ENCODE data around the gene CSRP3. TPM values are rescaled to one million over a fixed set of nuclear protein-coding genes. Genes with fewer than 3 reads are reported as not detected.

CSRP3 gene
- not detected in 2 replicates for total RNA-seq
- long read RNA-seq = 0 reads

- Mint-ChIP-seq H3K27me3 (peaks cover 3% of the 10 kb centered on the region), H3K4me1 (ENCODE audit: low read depth) (peaks cover 13% of the 10 kb centered on the region), H3K4me3 (ENCODE audit: low read depth) (no peak within 1 kb of the TSS), H3K36me3 (ENCODE audit: insufficient read depth) (no peaks in the 10 kb centered on the region), H3K9me3 (ENCODE audit: low read depth) (no peaks in the 10 kb centered on the region), H3K27ac (no peak within 1 kb of the TSS)
- no peak for DNase-seq (ENCODE audit: low spot score, unreplicated experiment)
- no peak for TF ChIP-seq CTCF (IDR thresholded peaks at IDR 0.05; ENCODE audit: unreplicated experiment)
Observed at GRCh38 chr11:19201737-19202605, at the start of gene CSRP3. Gene CSRP3, minus strand, starts transcription at chr11:19201983. Its CDS starts 9,535 bp downstream, at chr11:19192448.

GRCh38 chr11:19251577-19251976, 49.8 kb upstream of the CSRP3 start:
- Mint-ChIP-seq H3K4me1 (ENCODE audit: low read depth) (no peaks in the 10 kb centered on the region), H3K4me3 (ENCODE audit: low read depth) (no peak overlapping the region), H3K27ac (no peak overlapping the region), H3K27me3 (peaks cover 7% of the 10 kb centered on the region), H3K36me3 (ENCODE audit: insufficient read depth) (peaks cover 5% of the 10 kb centered on the region), H3K9me3 (ENCODE audit: low read depth) (peaks cover 40% of the 10 kb centered on the region)
- DNase-seq (ENCODE audit: low spot score, unreplicated experiment) = no peak
- TF ChIP-seq CTCF (IDR thresholded peaks at IDR 0.05; ENCODE audit: unreplicated experiment) = no peak

DNA sequence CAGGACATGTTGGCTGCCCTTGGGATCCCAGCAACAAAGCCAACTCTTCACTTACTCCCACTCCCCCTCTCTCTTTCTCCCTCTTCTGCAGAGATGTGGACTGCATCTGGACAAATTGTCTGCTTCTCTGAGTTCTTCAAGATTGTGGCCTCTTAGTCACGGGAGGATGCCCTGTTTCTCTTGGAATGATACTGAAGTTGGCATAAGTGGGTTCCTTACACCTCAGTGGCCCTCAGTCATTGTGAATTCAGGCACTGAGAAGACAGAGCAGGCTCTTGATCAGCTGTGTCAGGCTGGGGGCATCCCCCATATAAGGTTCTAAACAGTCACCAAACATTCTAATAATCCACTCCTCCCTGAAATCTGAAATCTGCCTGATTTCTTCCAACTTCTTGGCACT, 45.0 kb upstream of the CSRP3 start:
- H3K4me3 Mint-ChIP-seq (ENCODE audit: low read depth) = no peak overlapping the region

GRCh38 chr11:19245351-19245750, 43.6 kb upstream of the CSRP3 start:
- Mint-ChIP-seq H3K4me1 (ENCODE audit: low read depth) (peaks cover 5% of the 10 kb centered on the region), H3K9me3 (ENCODE audit: low read depth) (peaks cover 24% of the 10 kb centered on the region), H3K4me3 (ENCODE audit: low read depth) (no peak overlapping the region), H3K27ac (no peak overlapping the region), H3K36me3 (ENCODE audit: insufficient read depth) (peaks cover 5% of the 10 kb centered on the region), H3K27me3 (peaks cover 32% of the 10 kb centered on the region)
- no peak for DNase-seq (ENCODE audit: low spot score, unreplicated experiment)
- no peak for TF ChIP-seq CTCF (IDR thresholded peaks at IDR 0.05; ENCODE audit: unreplicated experiment)

More for the DNA sequence above, 45.0 kb upstream of the CSRP3 start:
- Mint-ChIP-seq H3K9me3 (ENCODE audit: low read depth) (peaks cover 28% of the 10 kb centered on the region), H3K27me3 (peaks cover 32% of the 10 kb centered on the region), H3K4me1 (ENCODE audit: low read depth) (peaks cover 5% of the 10 kb centered on the region), H3K36me3 (ENCODE audit: insufficient read depth) (peaks cover 5% of the 10 kb centered on the region), H3K27ac (no peak overlapping the region)
- no peak for TF ChIP-seq CTCF (IDR thresholded peaks at IDR 0.05; ENCODE audit: unreplicated experiment)
- DNase-seq (ENCODE audit: low spot score, unreplicated experiment) = no peak

GRCh38 chr11:19244621-19245020, 42.8 kb upstream of the CSRP3 start:
- Mint-ChIP-seq H3K4me1 (ENCODE audit: low read depth) (peaks cover 5% of the 10 kb centered on the region), H3K27ac (no peak overlapping the region), H3K4me3 (ENCODE audit: low read depth) (no peak overlapping the region)

More at GRCh38 chr11:19244621-19245020, 42.8 kb upstream of the CSRP3 start:
- peaks cover 5% of the 10 kb centered on the region for H3K36me3 Mint-ChIP-seq (ENCODE audit: insufficient read depth)
- H3K9me3 Mint-ChIP-seq (ENCODE audit: low read depth) = peaks cover 18% of the 10 kb centered on the region
- DNase-seq (ENCODE audit: low spot score, unreplicated experiment) = no peak
- H3K27me3 Mint-ChIP-seq = peaks cover 32% of the 10 kb centered on the region
- no peak for TF ChIP-seq CTCF (IDR thresholded peaks at IDR 0.05; ENCODE audit: unreplicated experiment)
